HFFc6 (cell line): Measurements from ENCODE around the gene ITGA8. TPM values are rescaled to one million over a fixed set of nuclear protein-coding genes. Genes with fewer than 3 reads are reported as not detected.

ENCODE experiments used
- DNase-seq: peaks from one replicate; pipeline ENCODE4 v3.0.0-alpha.2; 2018
- H3K27ac Mint-ChIP-seq: 2 replicates; pipeline ENCODE4 v1.8.0; 2020; ENCODE audit warnings: mild to moderate bottlenecking, mixed read lengths
- H3K27me3 Mint-ChIP-seq: 2 replicates; pipeline ENCODE4 v1.8.0; 2021; ENCODE audit warnings: mild to moderate bottlenecking, moderate library complexity, mixed read lengths; ENCODE audit not compliant: insufficient read depth
- H3K36me3 Mint-ChIP-seq: 2 replicates; pipeline ENCODE4 v1.8.0; 2021; ENCODE audit warnings: low read depth, mixed read lengths
- H3K4me1 Mint-ChIP-seq: 2 replicates; pipeline ENCODE4 v1.8.0; 2020; ENCODE audit warnings: low read depth, mixed read lengths
- H3K4me3 Mint-ChIP-seq: 2 replicates; pipeline ENCODE4 v1.8.0; 2020; ENCODE audit warnings: mild to moderate bottlenecking, moderate library complexity, mixed read lengths
- H3K9me3 Mint-ChIP-seq: 2 replicates; pipeline ENCODE4 v1.8.0; 2020; ENCODE audit warnings: mild to moderate bottlenecking, mixed read lengths
- CTCF ChIP-seq: fragments of 200-600 bp; sonication (generic); IDR thresholded peaks from 2 replicates; pipeline ENCODE4 v1.5.0; 2021; ENCODE audit warnings: antibody characterized with exemption, mild to moderate bottlenecking
- total RNA-seq, 6 experiments: library from RNA; stranded (reverse); fragmentation: NEBNext Ultra II Directional; extraction: Animal tissue kit (Norgen Biotek cat#: 25700); gene quantifications; 2 replicates in 1 of 6; 3 replicates in 5 of 6; pipeline ENCODE4 v1.2.3, GENCODE V29; 2021

Gene ITGA8
- total RNA-seq, 6 experiments from 2014 or later, result not detected

GRCh38 chr10:15601819-15602218, 117.9 kb downstream of the ITGA8 start:
- no peak for TF ChIP-seq CTCF
- H3K9me3 Mint-ChIP-seq, result no peaks in the 10 kb centered on the region
- H3K36me3 Mint-ChIP-seq, result no peaks in the 10 kb centered on the region
- H3K27ac Mint-ChIP-seq, result no peak overlapping the region
- DNase-seq, result no peak
- H3K4me3 Mint-ChIP-seq, result no peak overlapping the region
- H3K4me1 Mint-ChIP-seq, result no peaks in the 10 kb centered on the region
- peaks cover 20% of the 10 kb centered on the region for H3K27me3 Mint-ChIP-seq

GRCh38 chr10:15595260-15595659, 124.5 kb downstream of the ITGA8 start:
- Mint-ChIP-seq H3K9me3 (no peaks in the 10 kb centered on the region), H3K4me3 (no peak overlapping the region), H3K27ac (no peak overlapping the region), H3K4me1 (no peaks in the 10 kb centered on the region), H3K27me3 (peaks cover 17% of the 10 kb centered on the region), H3K36me3 (no peaks in the 10 kb centered on the region)
- no peak for DNase-seq
- TF ChIP-seq CTCF, result no peak

- DNase-seq, result no peak
- Mint-ChIP-seq H3K36me3 (no peaks in the 10 kb centered on the region), H3K9me3 (no peaks in the 10 kb centered on the region), H3K27ac (no peak overlapping the region), H3K4me1 (peaks cover 18% of the 10 kb centered on the region), H3K27me3 (peaks cover 13% of the 10 kb centered on the region), H3K4me3 (no peak overlapping the region)
- no peak for TF ChIP-seq CTCF
Observed at GRCh38 chr10:15591937-15592336, 127.8 kb downstream of the ITGA8 start.

GRCh38 chr10:15591431-15591830, 128.3 kb downstream of the ITGA8 start:
- peaks cover 13% of the 10 kb centered on the region for H3K27me3 Mint-ChIP-seq

GRCh38 chr10:15588635-15589508, 130.8 kb downstream of the ITGA8 start:
- no peaks in the 10 kb centered on the region for H3K36me3 Mint-ChIP-seq
- H3K27ac Mint-ChIP-seq, result no peak overlapping the region
- peak overlapping the region; percentile 2; the same call in 1 of the 2 replicates for H3K4me3 Mint-ChIP-seq
- peaks cover 6% of the 10 kb centered on the region for H3K27me3 Mint-ChIP-seq
- peaks cover 25% of the 10 kb centered on the region for H3K4me1 Mint-ChIP-seq
- H3K9me3 Mint-ChIP-seq, result no peaks in the 10 kb centered on the region
- no peak for TF ChIP-seq CTCF
- peak; percentile 10 for DNase-seq

More at GRCh38 chr10:15591431-15591830, 128.3 kb downstream of the ITGA8 start:
- Mint-ChIP-seq H3K4me1 (peaks cover 18% of the 10 kb centered on the region), H3K4me3 (no peak overlapping the region), H3K27ac (no peak overlapping the region), H3K9me3 (no peaks in the 10 kb centered on the region), H3K36me3 (no peaks in the 10 kb centered on the region)
- TF ChIP-seq CTCF, result no peak
- DNase-seq, result no peak
